ENCODE results near the gene TTLL11. TPM values are rescaled to one million over a fixed set of nuclear protein-coding genes. Genes with fewer than 3 reads are reported as not detected.
"Not testable (repeated sequence)": the region's sequence is repeated elsewhere in the genome, so short reads cannot be mapped to it uniquely, and the experiment has no call there.

Gene TTLL11
- total RNA-seq, 4 donors from 2014 or later = 20.5 to 41.3 (median 27.6) TPM

DNA sequence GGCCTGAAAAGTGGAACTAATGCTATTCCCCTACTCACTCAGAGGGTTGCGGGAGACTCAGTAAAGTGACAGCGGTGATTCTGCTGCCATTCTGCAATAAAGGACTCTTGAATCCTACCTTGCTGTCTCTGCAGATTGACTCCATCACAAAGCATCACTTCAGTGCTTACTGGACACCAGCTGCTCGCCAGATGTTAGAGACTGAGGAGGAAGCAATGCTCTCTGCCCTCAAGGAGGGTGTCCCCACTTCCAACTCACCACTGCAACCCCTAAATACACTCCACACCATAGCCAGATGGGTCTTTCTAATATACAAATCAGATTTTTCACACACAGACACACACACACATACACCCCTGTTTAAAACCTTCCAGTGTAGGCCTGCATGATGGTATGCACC lies 21.4 kb downstream of the TTLL11 start:
- TF ChIP-seq EP300 (IDR thresholded peaks at IDR 0.05) = no peak
- TF ChIP-seq POLR2AphosphoS5 (IDR thresholded peaks at IDR 0.05) = no peak
- no peak for TF ChIP-seq POLR2A (IDR thresholded peaks at IDR 0.05; ENCODE audit: low read depth)
- TF ChIP-seq, protein P1, sequence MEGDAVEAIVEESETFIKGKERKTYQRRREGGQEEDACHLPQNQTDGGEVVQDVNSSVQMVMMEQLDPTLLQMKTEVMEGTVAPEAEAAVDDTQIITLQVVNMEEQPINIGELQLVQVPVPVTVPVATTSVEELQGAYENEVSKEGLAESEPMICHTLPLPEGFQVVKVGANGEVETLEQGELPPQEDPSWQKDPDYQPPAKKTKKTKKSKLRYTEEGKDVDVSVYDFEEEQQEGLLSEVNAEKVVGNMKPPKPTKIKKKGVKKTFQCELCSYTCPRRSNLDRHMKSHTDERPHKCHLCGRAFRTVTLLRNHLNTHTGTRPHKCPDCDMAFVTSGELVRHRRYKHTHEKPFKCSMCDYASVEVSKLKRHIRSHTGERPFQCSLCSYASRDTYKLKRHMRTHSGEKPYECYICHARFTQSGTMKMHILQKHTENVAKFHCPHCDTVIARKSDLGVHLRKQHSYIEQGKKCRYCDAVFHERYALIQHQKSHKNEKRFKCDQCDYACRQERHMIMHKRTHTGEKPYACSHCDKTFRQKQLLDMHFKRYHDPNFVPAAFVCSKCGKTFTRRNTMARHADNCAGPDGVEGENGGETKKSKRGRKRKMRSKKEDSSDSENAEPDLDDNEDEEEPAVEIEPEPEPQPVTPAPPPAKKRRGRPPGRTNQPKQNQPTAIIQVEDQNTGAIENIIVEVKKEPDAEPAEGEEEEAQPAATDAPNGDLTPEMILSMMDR (IDR thresholded peaks at IDR 0.05) = no peak
- no peak for DNase-seq (ENCODE audit: extremely low spot score)
- Histone ChIP-seq H3K27ac (replicated peaks in 1 of 4) (no peak overlapping the region), H3K4me3 (no peak overlapping the region), H3K4me1 (peaks cover 14 to 82% (median 55%) of the 10 kb centered on the region in 4 donors), H3K36me3 (peaks cover 0 to 7% (median 0%) of the 10 kb centered on the region in 4 donors), H3K27me3 (no peaks in the 10 kb centered on the region), H3K9me3 (no peaks in the 10 kb centered on the region)
- 97% methylated on average over 3 of the region's 3 CpGs for WGBS
- intact Hi-C loops (cut with DNase I) = no loop called here

DNA sequence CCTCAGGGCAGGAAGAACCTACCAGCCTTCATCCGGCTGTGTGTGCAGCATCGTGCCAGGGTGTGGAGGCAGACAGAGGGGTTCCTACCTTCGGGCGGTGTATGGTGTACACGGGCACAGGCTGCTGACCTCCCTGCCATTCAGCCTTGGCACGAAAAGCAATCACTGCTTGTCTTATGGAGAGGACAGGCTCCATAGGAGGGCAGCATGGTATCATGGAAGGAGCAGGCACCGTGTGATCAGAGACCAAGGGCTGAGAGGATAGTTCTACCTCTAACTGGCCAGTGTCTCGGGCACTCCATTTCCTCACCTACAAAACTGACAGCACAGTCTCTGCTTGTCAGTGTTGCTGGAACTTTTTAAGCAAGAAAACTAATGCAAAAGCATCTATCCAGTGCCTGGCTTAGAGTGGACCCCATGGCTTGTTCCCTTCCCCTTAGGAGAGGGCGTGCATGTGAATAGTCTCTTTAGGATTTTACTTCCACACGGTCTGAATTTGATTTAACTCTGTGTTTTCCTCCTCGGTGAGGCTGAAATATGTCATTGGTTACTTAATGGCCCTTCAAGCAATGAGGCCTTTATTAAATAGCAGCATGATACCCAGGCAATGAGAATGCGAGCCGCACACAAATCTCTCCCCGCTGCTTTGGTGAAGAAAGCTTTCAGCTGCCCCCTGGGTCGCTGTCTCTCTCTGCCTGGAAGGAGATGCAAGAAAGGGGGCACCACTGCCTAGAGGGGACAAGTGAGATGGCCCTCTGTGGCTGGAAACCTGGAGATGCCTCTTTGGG lies 22.2 kb downstream of the TTLL11 start:
- Histone ChIP-seq H3K27me3 (no peaks in the 10 kb centered on the region), H3K36me3 (peaks cover 0 to 7% (median 0%) of the 10 kb centered on the region in 4 donors), H3K4me3 (no peak overlapping the region), H3K4me1 (peaks cover 9 to 82% (median 56%) of the 10 kb centered on the region in 4 donors), H3K27ac (replicated peaks in 1 of 4) (no peak overlapping the region), H3K9me3 (no peaks in the 10 kb centered on the region)
- intact Hi-C loops (cut with DNase I) = no loop called here
- no peak for DNase-seq (ENCODE audit: extremely low spot score)
- 87% methylated on average over 12 of the region's 15 CpGs for WGBS
- TF ChIP-seq EP300 (IDR thresholded peaks at IDR 0.05) = no peak
- TF ChIP-seq, protein P1 (IDR thresholded peaks at IDR 0.05) = no peak
- TF ChIP-seq POLR2A (IDR thresholded peaks at IDR 0.05; ENCODE audit: low read depth) = no peak
- no peak for TF ChIP-seq POLR2AphosphoS5 (IDR thresholded peaks at IDR 0.05)

DNA sequence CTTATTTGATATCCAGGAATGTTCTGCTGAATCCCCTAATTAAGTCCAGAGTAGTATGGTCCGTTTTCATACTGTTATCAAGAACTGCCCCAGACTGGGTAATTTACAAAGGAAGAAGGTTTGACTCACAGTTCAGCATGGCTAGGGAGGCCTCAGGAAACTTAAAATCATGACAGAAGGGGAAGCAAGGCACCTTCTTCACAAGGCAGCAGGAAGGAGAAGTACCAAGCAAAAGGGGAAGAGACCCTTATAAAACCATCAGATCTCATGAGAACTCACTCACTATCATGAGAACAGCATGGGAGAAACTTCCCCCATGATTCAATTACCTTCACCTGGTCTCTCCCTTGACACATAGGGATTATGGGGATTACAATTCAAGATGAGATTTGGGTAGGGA lies 26.4 kb downstream of the TTLL11 start:
- H3K9me3 ChIP-seq; DNase-seq (ENCODE audit: extremely low spot score); H3K27ac ChIP-seq (replicated peaks in 1 of 4); intact Hi-C loops (cut with DNase I); H3K36me3 ChIP-seq; H3K27me3 ChIP-seq; H3K4me3 ChIP-seq: not testable (repeated sequence)
- H3K4me1 ChIP-seq = peaks cover 0 to 61% (median 45%) of the 10 kb centered on the region in 4 donors
- 67% methylated on average over 1 of the region's 1 CpG for WGBS

DNA sequence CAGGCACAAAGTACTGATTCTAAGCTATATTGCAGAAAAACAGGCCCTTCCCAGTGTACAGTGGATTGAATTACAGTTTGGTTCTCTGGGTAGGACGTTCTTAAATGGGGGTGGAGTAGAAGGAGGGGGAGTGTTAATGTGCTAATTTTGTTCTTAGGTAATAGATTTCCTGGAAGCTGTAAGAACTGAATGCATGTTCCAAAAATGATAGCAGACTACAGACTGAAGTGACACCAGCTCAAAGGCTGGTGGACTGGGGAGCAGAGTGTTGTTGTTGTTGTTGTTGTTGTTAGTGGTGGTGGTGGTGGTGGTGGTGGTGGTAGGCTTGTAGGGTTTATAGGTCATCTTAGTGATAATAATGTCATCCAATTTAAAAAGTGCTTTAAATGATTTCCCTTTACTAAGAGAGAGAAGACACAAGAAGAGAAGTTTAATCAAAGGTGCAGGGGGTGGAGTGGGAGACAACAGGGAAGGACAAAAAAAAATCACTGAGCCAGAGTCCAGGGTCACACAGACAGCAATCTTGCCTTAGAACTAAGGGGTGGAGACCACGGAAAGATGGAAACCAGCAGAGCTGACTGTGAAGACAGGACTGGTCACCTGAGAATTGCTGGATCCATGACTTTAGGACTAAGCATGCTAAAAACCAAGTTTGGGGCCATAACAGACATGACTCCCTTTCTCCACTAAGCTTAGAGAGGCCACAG lies 27.0 kb downstream of the TTLL11 start:
- no peak for TF ChIP-seq POLR2A (IDR thresholded peaks at IDR 0.05; ENCODE audit: low read depth)
- no peak for TF ChIP-seq EP300 (IDR thresholded peaks at IDR 0.05)
- no peak for TF ChIP-seq POLR2AphosphoS5 (IDR thresholded peaks at IDR 0.05)
- TF ChIP-seq, protein P1 (IDR thresholded peaks at IDR 0.05) = no peak
- DNase-seq (ENCODE audit: extremely low spot score) = no peak
- H3K36me3 ChIP-seq = peaks cover 0 to under 1% (median 0%) of the 10 kb centered on the region in 4 donors
- intact Hi-C loops (cut with DNase I) = no loop called here
- H3K4me1 ChIP-seq = peaks cover 0 to 55% (median 42%) of the 10 kb centered on the region in 4 donors
- 58% methylated on average over 2 of the region's 2 CpGs for WGBS
- H3K27ac ChIP-seq (replicated peaks in 1 of 4) = no peak overlapping the region
- H3K4me3 ChIP-seq = no peak overlapping the region
- H3K9me3 ChIP-seq = no peaks in the 10 kb centered on the region
- no peaks in the 10 kb centered on the region for H3K27me3 ChIP-seq

DNA sequence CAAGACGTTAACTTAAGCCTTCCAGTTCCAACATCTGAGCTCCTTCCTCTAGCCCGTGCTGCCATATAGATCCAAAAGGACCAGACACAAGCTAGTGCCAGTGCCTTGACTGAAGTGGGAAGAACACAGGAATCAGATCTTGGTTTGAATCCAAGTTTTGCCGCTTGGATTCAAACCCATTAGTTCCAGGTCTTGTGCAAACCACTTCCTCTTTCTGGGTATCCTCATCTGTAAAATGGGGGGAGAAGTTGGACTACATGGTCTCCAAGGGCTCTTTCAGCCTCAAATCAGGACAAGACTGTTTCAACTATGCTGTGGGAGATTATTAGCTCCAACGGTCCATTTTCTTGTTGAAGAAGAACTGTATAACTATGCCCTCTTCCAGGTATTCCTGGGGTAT lies 32.6 kb downstream of the TTLL11 start:
- peak; percentile 78 for DNase-seq (ENCODE audit: extremely low spot score)
- Histone ChIP-seq H3K4me3 (no peak overlapping the region), H3K36me3 (no peaks in the 10 kb centered on the region), H3K27me3 (no peaks in the 10 kb centered on the region), H3K9me3 (no peaks in the 10 kb centered on the region), H3K4me1 (peaks cover 0 to 24% (median 21%) of the 10 kb centered on the region in 4 donors), H3K27ac (replicated peaks in 1 of 4) (no peak overlapping the region)
- WGBS = 88% methylated on average over 4 of the region's 4 CpGs
- intact Hi-C loops (cut with DNase I) = no loop called here
- no peak for TF ChIP-seq EP300 (IDR thresholded peaks at IDR 0.05)
- no peak for TF ChIP-seq POLR2A (IDR thresholded peaks at IDR 0.05; ENCODE audit: low read depth)
- TF ChIP-seq, protein P1 (IDR thresholded peaks at IDR 0.05) = no peak
- TF ChIP-seq POLR2AphosphoS5 (IDR thresholded peaks at IDR 0.05) = no peak

Measured in esophagus muscularis mucosa (tissue), 4 donors.